ENCODE results near the gene MTX3.

Gene MTX3

GRCh38 chr5:79990598-79991507 is at the start of gene MTX3:
MTX3 (minus strand) TSS chr5:79991262; CDS start chr5:79991238, 24 bp downstream.
- peak; percentile 96 for FAIRE-seq
- DNase-seq (ENCODE audit: extremely low spot score, insufficient read length, low read depth), result peak; percentile 64

GRCh38 chr5:80039650-80040049 is 48.6 kb upstream of the MTX3 start:
- no peak for FAIRE-seq
- DNase-seq (ENCODE audit: extremely low spot score, insufficient read length, low read depth), result no peak

GRCh38 chr5:80037366-80037765 is 46.3 kb upstream of the MTX3 start:
- DNase-seq (ENCODE audit: extremely low spot score, insufficient read length, low read depth) (no peak), FAIRE-seq (no peak)

- DNase-seq (ENCODE audit: extremely low spot score, insufficient read length, low read depth), result no peak
- FAIRE-seq, result no peak
Measured at GRCh38 chr5:80036615-80037014, 45.6 kb upstream of the MTX3 start.

- no peak for DNase-seq (ENCODE audit: extremely low spot score, insufficient read length, low read depth)
- FAIRE-seq, result no peak
Measured at GRCh38 chr5:80035839-80036238, 44.8 kb upstream of the MTX3 start.

- FAIRE-seq (no peak), DNase-seq (ENCODE audit: extremely low spot score, insufficient read length, low read depth) (no peak)
Measured at GRCh38 chr5:80034962-80035821, 44.1 kb upstream of the MTX3 start, which contains the start of gene THBS4. THBS4 (plus strand) TSS chr5:80035348; CDS start chr5:80035538, 190 bp downstream.

GRCh38 chr5:80034559-80034958 is 43.5 kb upstream of the MTX3 start:
- DNase-seq (ENCODE audit: extremely low spot score, insufficient read length, low read depth) (no peak), FAIRE-seq (no peak)

- FAIRE-seq, result no peak
- DNase-seq (ENCODE audit: extremely low spot score, insufficient read length, low read depth), result no peak
Measured at GRCh38 chr5:80033513-80033912, 42.5 kb upstream of the MTX3 start.

GRCh38 chr5:80031109-80031508 is 40.0 kb upstream of the MTX3 start:
- DNase-seq (ENCODE audit: extremely low spot score, insufficient read length, low read depth) (no peak), FAIRE-seq (no peak)

GRCh38 chr5:80026841-80027240 is 35.8 kb upstream of the MTX3 start:
- FAIRE-seq (no peak), DNase-seq (ENCODE audit: extremely low spot score, insufficient read length, low read depth) (no peak)

GRCh38 chr5:80025069-80025468 is 34.0 kb upstream of the MTX3 start:
- FAIRE-seq (no peak), DNase-seq (ENCODE audit: extremely low spot score, insufficient read length, low read depth) (no peak)

GRCh38 chr5:80010754-80011392 is 19.8 kb upstream of the MTX3 start:
- FAIRE-seq (no peak), DNase-seq (ENCODE audit: extremely low spot score, insufficient read length, low read depth) (no peak)

- DNase-seq (ENCODE audit: extremely low spot score, insufficient read length, low read depth) (no peak), FAIRE-seq (no peak)
Measured at GRCh38 chr5:80008995-80009765, 18.1 kb upstream of the MTX3 start.

GRCh38 chr5:80002677-80003076 is 11.6 kb upstream of the MTX3 start:
- DNase-seq (ENCODE audit: extremely low spot score, insufficient read length, low read depth) (no peak), FAIRE-seq (no peak)

GRCh38 chr5:79999722-80000121 is 8.7 kb upstream of the MTX3 start:
- DNase-seq (ENCODE audit: extremely low spot score, insufficient read length, low read depth) (no peak), FAIRE-seq (no peak)

- DNase-seq (ENCODE audit: extremely low spot score, insufficient read length, low read depth) (no peak), FAIRE-seq (no peak)
Measured at GRCh38 chr5:79992891-79993657, 2.0 kb upstream of the MTX3 start.

- FAIRE-seq (peak; percentile 91), DNase-seq (ENCODE audit: extremely low spot score, insufficient read length, low read depth) (no peak)
Measured at GRCh38 chr5:79990205-79990597, 861 bp downstream of the MTX3 start.

- no peak for FAIRE-seq
- DNase-seq (ENCODE audit: extremely low spot score, insufficient read length, low read depth), result no peak
Measured at GRCh38 chr5:79986260-79986659, 4.8 kb downstream of the MTX3 start.

GRCh38 chr5:79985288-79985687 is 5.8 kb downstream of the MTX3 start:
- no peak for DNase-seq (ENCODE audit: extremely low spot score, insufficient read length, low read depth)
- no peak for FAIRE-seq

Measured in GM18507 (cell line).